Measurements from ENCODE around the gene DDX54. TPM values are rescaled to one million over a fixed set of nuclear protein-coding genes. Genes with fewer than 3 reads are reported as not detected.

The DDX54 gene
- total RNA-seq, 1 experiment from 2014 or later, result 83.0 TPM

DNA sequence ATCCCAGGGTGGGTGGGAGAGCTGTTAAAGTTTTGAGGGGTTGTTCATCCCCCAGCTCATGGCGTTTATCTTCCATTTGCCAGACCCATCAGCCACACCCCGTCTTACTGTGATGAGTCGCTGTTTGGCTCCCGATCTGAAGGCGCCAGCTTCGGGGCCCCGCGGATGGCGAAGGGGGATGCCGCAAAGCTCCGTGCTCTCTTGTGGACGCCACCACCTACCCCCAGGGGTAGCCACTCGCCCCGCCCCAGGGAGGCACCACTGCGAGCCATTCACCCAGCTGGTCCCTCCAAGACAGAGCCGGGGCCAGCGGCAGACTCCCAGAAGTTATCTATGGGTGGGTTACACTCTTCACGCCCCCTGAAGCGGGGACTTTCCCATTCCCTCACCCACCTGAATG lies 5.9 kb upstream of the DDX54 start:
- Histone ChIP-seq H2AK5ac (ENCODE audit: insufficient read length, low read length) (no peak overlapping the region), H3K4me1 (ENCODE audit: insufficient read depth, low read length) (no peaks in the 10 kb centered on the region), H3K23me2 (ENCODE audit: insufficient read length, low read depth, low read length, poor library complexity, severe bottlenecking) (peaks cover under 1% of the 10 kb centered on the region), H3K14ac (ENCODE audit: insufficient read depth, low read length) (no peak overlapping the region), H3K9me3 (ENCODE audit: control insufficient read depth, low read depth, low read length) (no peaks in the 10 kb centered on the region), H4K91ac (ENCODE audit: insufficient read length, low read depth, low read length) (no peak overlapping the region), H4K5ac (ENCODE audit: insufficient read length, low read depth, low read length) (no peak overlapping the region), H3K79me1 (ENCODE audit: insufficient read depth, low read depth, low read length, poor library complexity, severe bottlenecking) (peaks cover 9% of the 10 kb centered on the region), H3K56ac (ENCODE audit: insufficient read length, low read depth, low read length) (no peak overlapping the region), H3K23ac (ENCODE audit: insufficient read length, low read depth, low read length) (no peak overlapping the region), H3K4me2 (ENCODE audit: insufficient read depth, insufficient read length, low read length) (no peak overlapping the region), H4K8ac (replicated peaks; ENCODE audit: insufficient read length, low read depth, low read length) (no peak overlapping the region), H2AFZ (ENCODE audit: low read length) (no peak overlapping the region), H3T11ph (ENCODE audit: low read length) (no peak overlapping the region), H3K27ac (ENCODE audit: insufficient read length, low read depth, low read length) (no peak overlapping the region), H3K4ac (ENCODE audit: low read depth, low read length) (no peak overlapping the region), H2BK120ac (ENCODE audit: low read depth, low read length, poor library complexity, severe bottlenecking) (no peak overlapping the region), H2BK15ac (ENCODE audit: low read depth, low read length) (no peak overlapping the region), H2BK5ac (ENCODE audit: insufficient read length, low read length) (no peak overlapping the region), H2BK20ac (ENCODE audit: low read depth, low read length, poor library complexity, severe bottlenecking) (no peak overlapping the region), H3K79me2 (ENCODE audit: insufficient read depth, low read length) (peaks cover 2% of the 10 kb centered on the region; the same call in 1 of the 2 replicates), H3K27me3 (ENCODE audit: insufficient read depth, low read length) (no peaks in the 10 kb centered on the region), H4K20me1 (ENCODE audit: control insufficient read depth, insufficient read depth, insufficient read length) (no peaks in the 10 kb centered on the region), H2BK12ac (ENCODE audit: insufficient read length, low read depth, low read length) (no peak overlapping the region), H3K9ac (ENCODE audit: extremely low read depth, insufficient read length, low read length) (no peak overlapping the region), H3K18ac (ENCODE audit: insufficient read length, low read depth, low read length) (no peak overlapping the region)
- no peak overlapping the region for H3K27ac Mint-ChIP-seq
- H3K4me3 Mint-ChIP-seq, result no peak overlapping the region
- no peak for DNase-seq
- H3K27me3 Mint-ChIP-seq (ENCODE audit: low read depth), result no peaks in the 10 kb centered on the region
- no peak for TF ChIP-seq CTCF (conservative IDR thresholded peaks at IDR 0.05)
- WGBS (ENCODE audit: extremely low coverage, insufficient read length, low lambda C conversion rate), result no CpG with 5 or more reads among the region's 19 CpGs
- H3K9me3 Mint-ChIP-seq, result no peaks in the 10 kb centered on the region
- H3K36me3 Mint-ChIP-seq (ENCODE audit: insufficient read depth in 1 of 3, low read depth in 3 of 3), result peaks cover 29 to 54% (median 46%) of the 10 kb centered on the region in 3 experiments
- peaks cover 13 to 25% of the 10 kb centered on the region in 2 experiments for H3K4me1 Mint-ChIP-seq
